K562 (cell line): ENCODE data around the gene KCNJ9. TPM values are rescaled to one million over a fixed set of nuclear protein-coding genes. Genes with fewer than 3 reads are reported as not detected.

Experiments used
- ATAC-seq: fragments of 200-7000 bp; cut with Tn5 transposase; 3 replicates; pipeline ENCODE4 v1.9.1; 2020; ENCODE audit warnings: moderate library complexity
- BruUV-seq: library from RNA; stranded (reverse); fragments of 400-500 nt; replicated peaks from 2 replicates; lab custom pipeline; 2021; lab: Mats Ljungman, UMichigan
- CTCF ChIA-PET: fragments of 300-600 bp; formaldehyde crosslinking; extraction: SDS; loops from one replicate; lab custom pipeline; 2021; ENCODE audit warnings: low intra/inter-chr PET ratio; lab: Yijun Ruan, JAX
- POLR2A ChIA-PET: fragments of 300-600, 350-650 bp; sonication (Branson Sonifier 250); formaldehyde crosslinking; extraction: SDS; loops from one replicate; lab custom pipeline; 2021; ENCODE audit warnings: antibody characterized with exemption, inconsistent platforms; lab: Yijun Ruan, JAX
- DNase-seq, 4 experiments: peaks; one replicate each; pipeline versions ENCODE4 v3.0.0 to v3.0.0-alpha.2; 2011 to 2018; ENCODE audit warnings: low spot score in 3 of 4, mixed read lengths in 3 of 4; ENCODE audit errors: extremely low read depth in 1 of 4
- FAIRE-seq: peaks from 2 replicates; lab custom pipeline; 2011; peaks lifted over from hg19 to GRCh38; lab: Jason Lieb, UNC
- H2AFZ ChIP-seq: 2 replicates; pipeline ENCODE4 v1.6.0; 2011; ENCODE audit warnings: low read depth, low read length, control low read depth, inconsistent platforms
- H3K27ac ChIP-seq: fragments of 200-600 bp; 3 replicates; pipeline ENCODE4 v1.8.0; 2011; ENCODE audit warnings: low read depth, mild to moderate bottlenecking, control low read depth, inconsistent platforms, low read length, moderate library complexity, mixed read lengths; ENCODE audit errors: extremely low read depth
- H3K27me3 ChIP-seq, 2 experiments: fragments of 300-600 bp in 1 of 2; 2 replicates in 1 of 2; 3 replicates in 1 of 2; pipeline versions ENCODE4 v1.6.0 to v1.8.0; 2011; ENCODE audit warnings: inconsistent platforms in 2 of 2, low read length in 2 of 2, mild to moderate bottlenecking in 1 of 2, mixed read lengths in 1 of 2, moderate library complexity in 1 of 2; ENCODE audit not compliant: control insufficient read depth in 2 of 2, insufficient read depth in 2 of 2
- H3K36me3 ChIP-seq: fragments of 300-600 bp; 3 replicates; pipeline ENCODE4 v1.8.0; 2011; ENCODE audit warnings: mild to moderate bottlenecking, low read length, inconsistent platforms; ENCODE audit not compliant: control insufficient read depth, insufficient read depth
- H3K4me1 ChIP-seq, 2 experiments: fragments of 200-600 bp in 1 of 2; replicated peaks in 1 of 2; 2 replicates in 1 of 2; 3 replicates in 1 of 2; pipeline versions ENCODE4 v1.5.1 to v1.8.0; 2011; ENCODE audit warnings: inconsistent platforms in 2 of 2, low read length in 2 of 2, mild to moderate bottlenecking in 1 of 2, mixed read lengths in 1 of 2, moderate library complexity in 1 of 2; ENCODE audit not compliant: control insufficient read depth in 2 of 2, insufficient read depth in 2 of 2
- H3K4me2 ChIP-seq: 2 replicates; pipeline ENCODE4 v1.6.1; 2011; ENCODE audit warnings: low read length, control low read depth, inconsistent platforms, mixed read lengths; ENCODE audit not compliant: insufficient read depth
- H3K4me3 ChIP-seq: fragments of 200-600 bp; sonication (generic), shearing (Covaris generic); 2 replicates; pipeline ENCODE4 v1.5.1; 2016; ENCODE audit warnings: control low read depth, inconsistent platforms
- H3K79me2 ChIP-seq: fragments of 200-600 bp; 3 replicates; pipeline ENCODE4 v1.8.0; 2011; ENCODE audit warnings: low read length, inconsistent platforms; ENCODE audit not compliant: control insufficient read depth, insufficient read depth
- H3K9ac ChIP-seq, 2 experiments: 2 replicates each; pipeline versions ENCODE4 v1.6.0 to v1.6.1; 2011; ENCODE audit warnings: low read depth in 2 of 2, low read length in 2 of 2, control low read depth in 1 of 2, inconsistent platforms in 1 of 2, mild to moderate bottlenecking in 1 of 2, mixed read lengths in 1 of 2; ENCODE audit not compliant: insufficient read depth in 1 of 2
- H3K9me1 ChIP-seq: one replicate; pipeline ENCODE4 v1.6.0; 2011; ENCODE audit warnings: inconsistent platforms, mild to moderate bottlenecking, low read length, moderate library complexity; ENCODE audit not compliant: control insufficient read depth, insufficient read depth
- H3K9me3 ChIP-seq: replicated peaks from 2 replicates; pipeline ENCODE4 v1.5.1; 2011; ENCODE audit warnings: low read depth, low read length, inconsistent platforms; ENCODE audit not compliant: control insufficient read depth, insufficient read depth
- H4K20me1 ChIP-seq: replicated peaks from 2 replicates; pipeline ENCODE4 v1.6.1; 2011; ENCODE audit warnings: low read length, inconsistent platforms, mixed read lengths; ENCODE audit not compliant: control insufficient read depth, insufficient read depth
- BMI1 ChIP-seq: fragments of 150-350 bp; IDR thresholded peaks from 2 replicates; pipeline ENCODE4 v1.6.1; 2014; ENCODE audit warnings: low read length
- DACH1 ChIP-seq: fragments of 450-650 bp; IDR thresholded peaks from 2 replicates; pipeline ENCODE4 v1.6.1; 2018; ENCODE audit not compliant: partially characterized antibody
- EWSR1 ChIP-seq: fragments of 450-650 bp; IDR thresholded peaks from 2 replicates; pipeline ENCODE4 v1.6.1; 2018; ENCODE audit warnings: borderline replicate concordance, mild to moderate bottlenecking, low read depth, moderate library complexity; ENCODE audit not compliant: partially characterized antibody
- FOSL1 ChIP-seq: fragments of 200-800 bp; sonication (Bioruptor generic); conservative IDR thresholded peaks from 2 replicates; pipeline ENCODE4 v1.6.1; 2016; ENCODE audit warnings: missing genetic modification characterization, missing compliant biosample characterization
- HMGN3 ChIP-seq: IDR thresholded peaks from 2 replicates; pipeline ENCODE4 v1.6.1; 2011; ENCODE audit warnings: borderline replicate concordance, low read depth, mild to moderate bottlenecking, mixed read lengths, low read length; ENCODE audit not compliant: insufficient read length; ENCODE audit errors: extremely low read depth
- NFXL1 ChIP-seq: fragments of 450-650 bp; formaldehyde crosslinking; IDR thresholded peaks from 2 replicates; pipeline ENCODE4 v1.4.0; 2021; ENCODE audit warnings: mild to moderate bottlenecking
- PCBP1 ChIP-seq: fragments of 200-400 bp; formaldehyde crosslinking; IDR thresholded peaks from 2 replicates; pipeline ENCODE4 v1.6.1; 2018; ENCODE audit warnings: mild to moderate bottlenecking, low read depth, low read length; ENCODE audit not compliant: poor library complexity, severe bottlenecking
- SFPQ ChIP-seq: fragments of 200-400 bp; formaldehyde crosslinking; IDR thresholded peaks from 2 replicates; pipeline ENCODE4 v1.6.1; 2017; ENCODE audit warnings: mild to moderate bottlenecking, low read depth, low read length, moderate library complexity
- SMAD2 ChIP-seq: fragments of 150-350 bp; IDR thresholded peaks from 2 replicates; pipeline ENCODE4 v1.6.1; 2014; ENCODE audit warnings: low read depth, mild to moderate bottlenecking, low read length
- TAF9B ChIP-seq: fragments of 450-650 bp; IDR thresholded peaks from 2 replicates; pipeline ENCODE4 v1.6.1; 2018; ENCODE audit warnings: mild to moderate bottlenecking; ENCODE audit not compliant: partially characterized antibody
- TFAM ChIP-seq: fragments of 250-450 bp; sonication (Bioruptor Pico); conservative IDR thresholded peaks from 2 replicates; pipeline ENCODE4 v1.5.0; 2021; ENCODE audit warnings: mild to moderate bottlenecking, moderate library complexity
- XRCC5 ChIP-seq: fragments of 200-400 bp; formaldehyde crosslinking; IDR thresholded peaks from 2 replicates; pipeline ENCODE4 v1.6.1; 2017; ENCODE audit warnings: low read depth, mild to moderate bottlenecking, low read length
- ZFP36 ChIP-seq: fragments of 150-350 bp; IDR thresholded peaks from 2 replicates; pipeline ENCODE4 v1.6.1; 2018; ENCODE audit warnings: low read length, low read depth; ENCODE audit not compliant: partially characterized antibody
- ZNF121 ChIP-seq: sonication (generic); formaldehyde crosslinking; conservative IDR thresholded peaks from 2 replicates; pipeline ENCODE4 v1.8.0; 2022; ENCODE audit warnings: missing genetic modification reagents
- ZNF431 ChIP-seq: sonication (generic); formaldehyde crosslinking; IDR thresholded peaks from 2 replicates; pipeline ENCODE4 v1.8.0; 2022; ENCODE audit warnings: mild to moderate bottlenecking, missing genetic modification reagents
- ZNF561 ChIP-seq: fragments of 450-650 bp; formaldehyde crosslinking; conservative IDR thresholded peaks from 2 replicates; pipeline ENCODE4 v1.4.0; 2020; ENCODE audit warnings: mild to moderate bottlenecking, moderate library complexity
- ZNF76 ChIP-seq: fragments of 250-450 bp; sonication (Bioruptor Pico); IDR thresholded peaks from 2 replicates; pipeline ENCODE4 v1.4.0; 2020; ENCODE audit warnings: mild to moderate bottlenecking, moderate library complexity, borderline replicate concordance
- WGBS: fragments of 100-300 bp; shearing (Covaris generic); methylation state at CpG from one replicate; pipeline ENCODE4 v1.1.6; 2016; ENCODE audit warnings: low coverage, mixed read lengths; ENCODE audit not compliant: insufficient coverage; ENCODE audit errors: missing lambda C conversion rate; 5-methylcytosine and 5-hydroxymethylcytosine counted together
- in situ Hi-C: fragments of 300-500 bp; cut with MboI; formaldehyde crosslinking; loops from 4 replicates; pipeline ENCODE4 v1.15.0; 2018; ENCODE audit warnings: inconsistent platforms, mixed read lengths
- intact Hi-C: fragments of 100-400 bp; cut with micrococcal nuclease; formaldehyde crosslinking; loops from 2 replicates; pipeline ENCODE4 v1.14.2; 2022
- polyA plus RNA-seq, 8 experiments: library from polyadenylated mRNA; depleted of rRNA in 4 of 8; stranded (reverse) in 5 of 8; unstranded in 3 of 8; fragments of >200 nt; fragmentation: Nextera tagmentation in 2 of 8; fragmentation: Illumina TruSeq in 1 of 8; extraction: Ambion mirVana in 2 of 8; extraction: Trizol in 1 of 8; gene quantifications; 2 replicates each; pipeline versions ENCODE4 v1.2.1 to v1.2.3, GENCODE V29; 2011 to 2014; ENCODE audit warnings: inconsistent platforms in 1 of 8, missing spikeins in 1 of 8
- total RNA-seq, 7 experiments: library from RNA; depleted of rRNA in 6 of 7; stranded (reverse); fragments of >200 nt in 6 of 7; fragmentation: Illumina TruSeq in 2 of 7; extraction: Trizol in 2 of 7; gene quantifications; 2 replicates each; pipeline versions ENCODE4 v1.2.1 to v1.2.3, GENCODE V29; 2011 to 2021; ENCODE audit warnings: low replicate concordance in 1 of 7
- TF ChIP-seq, protein P1 (sequence below): IDR thresholded peaks from 2 replicates; pipeline ENCODE4 v1.6.1; 2011; ENCODE audit not compliant: insufficient read length; ENCODE audit errors: extremely low read depth
- TF ChIP-seq, protein P2 (sequence below): sonication (generic); formaldehyde crosslinking; IDR thresholded peaks from 2 replicates; pipeline ENCODE4 v1.9.0; 2022; ENCODE audit warnings: mild to moderate bottlenecking, missing genetic modification reagents

The KCNJ9 gene
- total and polyA plus RNA-seq, 9 of the 15 experiments (the other 6 are each of a cell fraction or from before 2014, with no cell fraction given) = not detected

DNA sequence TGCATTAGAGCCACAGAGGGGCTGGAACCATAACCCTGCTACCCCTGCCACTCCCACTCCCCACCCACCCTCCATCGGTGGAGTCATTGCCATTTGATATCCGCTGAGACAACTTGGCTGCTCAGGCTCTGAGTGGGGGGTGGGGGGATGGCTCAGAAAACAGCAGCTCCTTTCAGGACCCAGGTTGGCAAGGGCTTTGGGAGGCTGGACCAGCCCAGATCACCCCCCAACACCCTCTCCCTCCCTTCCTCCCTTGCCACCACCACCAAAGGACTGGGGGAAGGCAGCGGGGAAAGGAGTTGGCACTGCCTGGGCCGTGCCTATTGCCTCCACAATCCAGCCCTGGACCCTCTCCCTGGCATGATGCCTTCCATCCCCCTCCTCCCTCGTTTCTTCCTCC lies 13.1 kb upstream of the KCNJ9 start:
- peaks cover 0 to 13% of the 10 kb centered on the region in 2 experiments; a peak in 3 of 5 replicates for H3K4me1 ChIP-seq
- TF ChIP-seq SMAD2 = no peak
- TF ChIP-seq, protein P1, sequence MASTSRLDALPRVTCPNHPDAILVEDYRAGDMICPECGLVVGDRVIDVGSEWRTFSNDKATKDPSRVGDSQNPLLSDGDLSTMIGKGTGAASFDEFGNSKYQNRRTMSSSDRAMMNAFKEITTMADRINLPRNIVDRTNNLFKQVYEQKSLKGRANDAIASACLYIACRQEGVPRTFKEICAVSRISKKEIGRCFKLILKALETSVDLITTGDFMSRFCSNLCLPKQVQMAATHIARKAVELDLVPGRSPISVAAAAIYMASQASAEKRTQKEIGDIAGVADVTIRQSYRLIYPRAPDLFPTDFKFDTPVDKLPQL = no peak
- no peak for TF ChIP-seq NFXL1
- TF ChIP-seq FOSL1 (tag) = no peak
- TF ChIP-seq, protein P2, sequence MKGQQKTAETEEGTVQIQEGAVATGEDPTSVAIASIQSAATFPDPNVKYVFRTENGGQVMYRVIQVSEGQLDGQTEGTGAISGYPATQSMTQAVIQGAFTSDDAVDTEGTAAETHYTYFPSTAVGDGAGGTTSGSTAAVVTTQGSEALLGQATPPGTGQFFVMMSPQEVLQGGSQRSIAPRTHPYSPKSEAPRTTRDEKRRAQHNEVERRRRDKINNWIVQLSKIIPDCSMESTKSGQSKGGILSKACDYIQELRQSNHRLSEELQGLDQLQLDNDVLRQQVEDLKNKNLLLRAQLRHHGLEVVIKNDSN (CRISPR knock-in tag) = no peak
- no peak for TF ChIP-seq HMGN3
- TF ChIP-seq TFAM (CRISPR knock-in tag) = no peak
- TF ChIP-seq PCBP1 = no peak
- no peak for TF ChIP-seq DACH1
- TF ChIP-seq SFPQ = no peak
- no peak for TF ChIP-seq BMI1
- TF ChIP-seq EWSR1 = no peak
- TF ChIP-seq ZNF76 (CRISPR knock-in tag) = no peak
- TF ChIP-seq TAF9B = no peak
- no peak for TF ChIP-seq XRCC5
- TF ChIP-seq ZFP36 = no peak
- no peak for TF ChIP-seq ZNF431 (CRISPR knock-in tag)
- no peak for TF ChIP-seq ZNF121 (CRISPR knock-in tag)
- no peak for TF ChIP-seq ZNF561
- no peaks in the 10 kb centered on the region for H3K79me2 ChIP-seq
- H3K9ac ChIP-seq = no peak overlapping the region
- H3K36me3 ChIP-seq = no peaks in the 10 kb centered on the region
- H3K4me3 ChIP-seq = no peak overlapping the region
- ChIA-PET CTCF (no interaction called here), POLR2A (interaction anchor here (0.7 to 1.2 kb wide), 4 partner anchors 10 to 402 kb away, joined by 3 to 8 read pairs (median 3); no protein-coding TSS in a partner anchor)
- no peak overlapping the region for H3K27ac ChIP-seq
- intact Hi-C loops (no loop called here), in situ Hi-C loops (no loop called here)
- 3% methylated on average over 5 of the region's 5 CpGs for WGBS
- ATAC-seq = no peak
- H3K4me2 ChIP-seq = no peak overlapping the region
- no peaks in the 10 kb centered on the region for H3K9me3 ChIP-seq
- peaks cover 14 to 52% of the 10 kb centered on the region in 2 experiments; a peak in 4 of 5 replicates for H3K27me3 ChIP-seq
- no peak overlapping the region for H2AFZ ChIP-seq
- no TSS peak for BruUV-seq
- H3K9me1 ChIP-seq = no peaks in the 10 kb centered on the region
- no peak for DNase-seq
- no peak for FAIRE-seq
- no peaks in the 10 kb centered on the region; the same call in 1 of the 2 replicates for H4K20me1 ChIP-seq
